HG03460 (cell line): ENCODE measurements around the gene STARD7.
"Not testable (repeated sequence)": the region's sequence is repeated elsewhere in the genome, so short reads cannot be mapped to it uniquely, and the experiment has no call there.

Source experiments
- ATAC-seq: cut with Tn5 transposase; IDR thresholded peaks from one replicate; pipeline ENCODE4 v1.9.1; 2021; ENCODE audit not compliant: unreplicated experiment

STARD7 gene

DNA sequence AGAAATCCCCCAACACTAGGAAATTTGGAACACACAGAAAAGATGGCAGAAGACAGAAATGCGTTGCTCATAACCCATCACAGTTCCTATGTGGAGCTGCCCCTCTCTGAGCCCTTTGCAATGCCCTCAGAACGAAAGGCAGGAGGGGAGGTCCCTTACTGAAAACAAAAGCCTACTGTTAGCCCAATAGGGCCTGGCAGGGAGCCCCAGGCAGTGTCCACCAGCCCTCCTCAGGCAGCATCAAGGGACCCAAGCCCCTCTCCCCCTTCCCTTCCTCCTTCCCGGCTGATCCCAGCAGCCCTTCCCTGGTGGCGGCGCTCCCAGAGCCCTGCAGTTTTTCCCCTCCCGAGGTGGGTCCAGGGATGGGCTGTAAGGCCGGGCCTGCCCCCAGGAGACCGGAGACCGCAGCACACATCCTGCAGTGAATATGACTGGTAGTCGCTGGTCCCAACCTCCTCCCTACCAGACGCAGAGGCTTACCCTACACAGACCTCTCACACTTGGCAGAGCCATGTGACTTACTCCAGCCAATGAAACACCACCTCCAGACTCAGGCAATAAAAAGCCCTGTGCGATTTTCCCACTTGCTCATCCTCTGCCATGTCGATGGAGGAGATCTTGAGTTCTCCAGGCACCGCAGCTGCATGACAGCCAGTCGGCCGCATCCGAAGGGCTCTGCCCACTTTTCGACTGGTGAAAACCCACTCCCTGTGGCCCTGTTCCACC lies 44.0 kb downstream of the STARD7 start:
- ATAC-seq = peak; percentile 45

DNA sequence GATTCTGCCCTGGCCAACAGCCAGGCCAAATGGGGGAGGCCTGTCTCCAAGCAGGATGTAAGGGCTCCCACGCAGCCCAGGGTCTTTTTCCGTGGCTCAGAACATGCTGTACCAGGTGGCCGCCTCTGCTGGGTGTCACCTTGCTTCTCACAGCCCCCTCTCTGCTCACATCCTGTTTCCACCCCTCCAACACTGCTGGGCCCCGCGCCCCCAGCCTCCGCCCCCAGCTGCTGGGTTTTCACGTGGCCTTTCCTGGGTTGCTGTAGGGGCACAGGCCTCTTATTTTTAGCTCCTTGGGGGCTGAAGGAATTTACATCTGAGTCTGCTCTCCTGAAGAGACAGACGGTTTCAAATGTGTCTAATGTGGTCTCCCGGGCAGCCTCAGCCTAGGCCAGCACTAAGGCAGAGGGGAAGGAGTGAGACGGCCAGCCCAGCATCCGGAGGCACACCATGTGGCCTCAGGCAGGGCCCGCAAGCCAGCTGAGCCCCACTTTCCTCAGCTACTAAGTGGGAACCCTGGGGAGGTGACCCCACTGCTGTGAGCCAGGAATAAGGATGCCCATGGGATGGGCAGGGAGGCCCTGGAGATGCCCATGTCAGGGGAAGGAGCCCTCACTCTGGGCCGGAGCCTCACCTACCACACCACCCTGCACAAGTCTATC lies 44.7 kb downstream of the STARD7 start:
- peak; percentile 66 for ATAC-seq

DNA sequence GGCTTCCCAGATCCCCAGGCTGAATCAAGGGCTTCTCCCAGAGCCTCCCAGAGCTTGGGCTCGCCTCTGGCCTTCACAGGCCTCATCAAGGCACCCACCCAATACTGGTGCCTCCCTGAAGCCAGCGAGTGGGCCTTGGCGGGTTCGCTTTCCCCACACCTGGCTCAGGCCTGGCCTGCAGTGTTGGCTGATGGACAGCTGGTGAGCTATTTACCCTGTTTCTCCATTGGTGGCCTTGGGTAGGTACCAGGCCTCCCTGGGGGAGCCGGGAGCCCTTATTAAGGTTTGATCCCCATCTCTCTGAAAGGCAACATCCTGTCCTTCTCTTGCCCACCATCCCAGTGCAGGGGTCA lies 45.2 kb downstream of the STARD7 start:
- ATAC-seq = no peak

DNA sequence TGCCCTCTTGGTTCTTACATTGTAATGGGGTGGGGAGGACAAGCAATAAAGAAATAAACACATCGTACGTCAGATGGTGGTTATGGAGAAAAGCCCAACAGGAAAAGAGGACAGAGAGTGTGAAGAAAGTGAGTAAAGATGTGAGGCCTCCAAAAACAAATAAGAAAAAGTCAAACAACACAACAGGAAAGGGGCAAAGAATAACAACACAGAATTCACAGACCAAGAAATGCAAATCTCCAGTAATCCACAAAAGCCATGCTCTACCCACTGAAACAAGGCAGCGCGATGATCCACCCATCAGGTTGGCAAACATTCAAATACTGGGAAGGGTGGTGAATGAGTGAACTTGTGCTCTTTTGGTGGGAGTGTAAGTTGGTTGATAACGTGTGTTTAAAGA lies 46.7 kb downstream of the STARD7 start:
- no peak for ATAC-seq

DNA sequence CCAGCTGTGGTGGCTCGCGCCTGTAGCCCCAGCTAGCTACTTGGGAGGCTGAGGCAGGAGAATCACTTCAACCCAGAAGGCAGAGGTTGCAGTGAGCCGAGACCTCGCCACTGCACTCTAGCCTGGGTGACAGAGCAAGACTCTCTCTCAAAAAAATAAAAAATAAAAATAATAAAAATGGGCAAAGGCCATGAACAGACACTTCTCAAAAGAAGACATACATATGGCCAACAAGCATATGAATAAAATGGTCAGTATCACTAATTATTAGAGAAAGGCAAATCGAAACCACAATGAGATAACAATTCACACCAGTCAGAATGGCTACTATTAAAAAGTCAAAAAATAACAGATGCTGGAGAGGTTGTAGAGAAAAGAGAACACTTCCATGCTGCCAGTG lies 48.3 kb downstream of the STARD7 start:
- not testable (repeated sequence) for ATAC-seq

DNA sequence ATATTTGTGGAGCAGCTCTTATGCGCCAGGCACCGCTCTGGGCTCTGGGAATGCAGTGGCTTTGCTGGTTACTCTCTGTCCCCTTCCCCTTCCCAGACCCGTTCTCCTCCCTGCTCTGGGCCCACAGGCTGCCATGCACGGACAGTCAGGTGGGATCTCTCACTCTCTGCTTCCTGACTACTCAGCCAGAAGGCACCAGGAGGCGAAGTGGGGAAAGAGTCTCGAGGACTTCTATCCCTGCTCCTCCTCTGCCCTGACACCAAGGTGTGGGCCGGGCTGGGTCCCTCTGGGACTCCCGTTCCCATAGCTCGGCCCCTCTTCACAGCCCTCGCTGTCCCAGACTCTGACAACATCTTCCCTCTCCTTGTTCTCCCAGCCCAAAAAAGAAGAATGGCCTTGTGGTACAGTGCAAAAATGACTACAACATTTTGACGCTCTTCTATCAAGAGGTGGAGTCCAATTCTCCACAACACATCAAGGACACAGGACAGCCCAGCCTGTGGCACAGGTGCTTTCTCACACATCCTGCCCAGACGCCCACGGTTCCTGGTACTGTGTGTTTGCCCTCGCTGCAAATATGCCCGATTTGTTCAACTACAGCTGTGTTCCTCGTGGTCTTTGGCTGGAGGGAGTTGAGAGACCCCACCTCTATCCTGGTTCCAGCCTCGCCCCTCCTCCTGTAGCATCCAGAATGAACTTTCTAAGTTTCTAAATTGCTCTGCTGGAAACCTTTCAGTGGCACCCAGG lies 49.4 kb downstream of the STARD7 start:
- no peak for ATAC-seq

DNA sequence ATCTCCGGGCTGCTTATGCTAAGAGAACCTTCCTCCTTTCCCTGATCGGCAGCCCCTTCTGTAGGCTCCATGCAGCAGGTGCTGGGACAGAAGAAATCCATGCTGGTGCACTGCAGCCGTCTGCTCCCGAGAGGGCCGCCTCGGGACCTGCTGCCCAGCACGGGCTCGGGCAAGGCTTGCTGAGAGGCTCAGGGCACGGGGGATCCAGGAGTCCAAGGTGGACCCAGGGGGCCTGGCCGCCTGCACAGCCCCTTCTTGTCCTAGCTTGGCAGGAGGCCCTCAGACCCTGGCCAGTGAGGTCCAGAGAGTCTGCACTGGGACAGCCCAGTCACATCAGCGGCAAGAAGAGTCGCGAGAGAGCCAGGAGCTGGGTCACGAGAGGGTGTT lies 50.1 kb downstream of the STARD7 start:
- ATAC-seq = no peak

DNA sequence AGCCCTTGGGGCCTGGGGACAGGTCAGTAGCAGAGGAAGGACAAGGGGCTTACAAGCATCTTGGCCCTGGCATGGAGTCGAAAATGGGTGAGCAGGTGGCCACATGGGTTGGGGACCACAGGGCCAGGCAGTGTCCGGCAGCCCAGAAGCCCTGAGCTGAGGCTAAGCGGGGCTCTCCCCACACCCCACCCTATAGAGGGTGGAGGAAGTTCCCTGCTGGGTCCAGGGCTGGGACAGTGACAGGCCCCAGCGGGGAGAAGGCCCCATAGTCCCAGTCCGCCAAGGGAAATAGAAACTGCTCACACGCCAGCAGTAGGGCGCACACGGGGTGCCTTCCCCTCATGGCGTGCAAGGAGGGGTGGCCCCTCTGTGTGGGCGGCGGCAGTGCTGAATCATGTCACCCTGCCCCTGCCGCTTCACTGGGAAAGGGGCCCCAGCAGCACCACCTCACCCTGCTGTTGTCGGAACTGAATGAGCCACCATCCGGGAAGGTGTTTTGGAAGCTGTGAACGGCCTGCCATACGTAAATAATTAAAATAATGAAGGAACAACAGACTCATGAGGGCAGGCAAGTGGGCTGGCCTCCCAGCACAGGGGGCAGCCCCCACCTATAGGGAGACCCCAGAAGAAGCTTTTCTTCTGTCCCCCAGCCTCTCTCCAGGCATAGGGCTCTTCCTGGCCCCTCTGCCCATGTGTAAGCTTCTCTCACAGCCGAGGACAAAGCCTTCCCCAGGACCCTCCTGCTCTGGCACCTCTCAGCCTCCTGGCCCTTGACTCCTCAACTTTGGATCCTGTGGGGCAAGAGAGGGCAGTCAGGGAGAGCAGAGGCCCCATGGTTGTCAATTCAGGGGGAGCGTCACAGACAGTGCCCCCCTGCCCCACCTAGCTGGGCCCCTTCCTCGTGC lies 50.7 kb downstream of the STARD7 start:
- peak; percentile 52 for ATAC-seq

DNA sequence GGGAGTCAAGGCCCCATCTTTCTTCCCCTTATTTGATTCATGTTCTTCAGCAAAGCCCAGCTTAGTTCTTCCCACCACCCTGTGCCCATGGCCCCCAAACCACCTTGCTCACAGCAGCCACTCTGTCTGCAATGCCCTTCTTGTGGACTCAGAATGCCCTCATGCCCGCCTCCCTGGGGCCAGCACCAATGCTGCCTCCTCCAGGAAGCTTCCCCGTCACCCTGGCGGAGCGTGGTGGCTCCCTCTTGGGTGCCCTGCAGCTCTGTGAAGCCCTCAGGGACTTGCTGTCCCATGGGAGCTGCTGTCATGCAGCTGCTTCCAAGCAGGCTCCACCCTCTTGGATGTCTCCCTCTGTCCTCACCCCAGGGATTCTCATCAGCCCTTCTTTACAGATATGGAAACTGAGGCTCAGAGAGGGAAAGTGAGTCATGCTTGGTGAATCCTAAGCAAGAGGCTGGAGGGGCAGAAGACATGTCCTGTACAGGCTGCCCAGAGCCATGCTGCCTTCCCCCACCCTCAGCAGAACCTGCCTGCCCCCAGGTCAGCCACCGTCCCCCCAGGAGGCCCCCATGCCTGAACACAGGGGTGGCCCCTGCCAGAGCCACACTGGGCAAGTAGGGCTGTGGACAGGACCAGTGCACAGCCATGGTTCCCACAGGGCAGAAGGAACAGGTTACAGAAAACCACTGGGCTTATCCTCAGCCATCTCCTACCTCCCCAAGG lies 51.5 kb downstream of the STARD7 start:
- ATAC-seq = peak; percentile 48

DNA sequence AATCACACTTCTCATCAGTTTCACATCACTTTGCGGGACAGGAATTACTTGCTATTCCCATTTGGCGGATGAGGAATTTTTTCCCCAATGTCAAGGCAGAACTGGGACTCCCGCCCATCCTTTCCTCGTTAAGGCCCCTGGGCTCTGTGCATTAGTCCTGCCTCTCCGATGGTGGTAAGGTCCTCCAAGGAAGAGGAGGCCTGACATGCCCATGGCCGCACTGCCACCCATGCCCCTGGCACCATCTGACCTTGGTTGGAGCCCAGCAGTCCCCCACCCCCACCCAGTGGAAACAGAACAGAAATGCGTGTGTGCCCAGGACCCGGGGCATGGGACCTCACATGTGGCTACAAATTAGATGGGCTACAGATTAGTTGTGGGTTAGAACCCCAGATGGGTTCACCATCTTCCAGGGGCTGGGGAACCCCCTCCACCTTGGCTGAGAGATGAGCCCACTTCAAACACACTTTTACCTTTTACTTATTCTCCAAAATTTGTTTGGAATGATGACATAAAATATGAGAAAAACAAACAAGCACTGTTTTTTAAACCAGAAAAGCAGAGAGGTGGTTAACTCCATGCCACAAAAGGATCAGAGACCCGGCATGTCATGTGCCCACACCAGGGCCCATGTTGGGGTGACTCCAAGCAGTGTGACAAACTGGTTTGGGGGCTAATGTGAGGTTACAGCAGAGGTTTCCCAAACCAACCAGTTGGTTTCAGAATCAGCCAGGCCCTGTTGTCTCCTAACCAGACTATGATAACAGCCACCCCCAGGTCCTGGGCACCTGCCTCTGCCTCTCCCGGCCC lies 52.4 kb downstream of the STARD7 start:
- no peak for ATAC-seq

DNA sequence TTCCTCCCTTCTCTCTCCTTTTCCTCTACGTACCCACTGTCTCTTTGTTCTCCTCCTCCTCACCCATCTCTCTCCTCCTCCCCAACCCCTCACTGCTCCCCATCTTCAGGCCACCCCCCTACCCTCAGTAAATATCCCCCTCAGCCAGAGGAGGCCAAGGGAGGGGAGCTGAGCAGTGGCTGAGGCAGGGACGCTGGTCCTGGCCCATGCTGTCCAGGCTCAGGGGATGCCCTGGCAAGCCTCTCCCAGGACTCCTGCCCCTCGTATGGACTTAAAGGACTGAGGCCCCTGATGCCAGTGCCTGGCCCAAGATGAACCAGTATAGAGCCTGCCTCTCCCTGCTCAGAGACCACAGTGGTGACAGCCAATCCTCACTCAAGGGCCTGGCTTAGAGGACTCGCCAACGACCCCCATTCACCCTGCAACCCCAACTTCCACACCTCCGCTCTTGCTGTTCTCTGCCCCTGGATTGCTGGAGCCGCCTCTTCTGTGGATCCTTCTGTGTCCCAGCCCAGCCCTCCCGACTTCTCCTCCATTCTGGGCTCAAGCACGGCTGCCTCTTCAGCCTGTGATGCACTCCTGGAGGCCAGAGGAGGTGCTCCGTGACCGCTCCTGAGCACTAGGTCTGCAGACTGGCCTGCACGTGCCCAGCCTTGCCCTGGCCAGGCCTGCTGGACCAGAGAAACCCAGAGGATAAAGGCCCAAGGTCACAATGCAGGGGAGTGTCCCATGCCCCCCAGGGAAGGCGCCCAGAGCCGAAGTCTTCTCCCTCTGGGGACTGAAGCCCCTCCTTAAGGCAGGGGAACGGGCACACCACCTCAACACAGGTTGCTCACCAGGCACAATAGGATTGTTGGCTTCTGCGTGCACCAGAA lies 53.9 kb downstream of the STARD7 start:
- ATAC-seq = no peak

DNA sequence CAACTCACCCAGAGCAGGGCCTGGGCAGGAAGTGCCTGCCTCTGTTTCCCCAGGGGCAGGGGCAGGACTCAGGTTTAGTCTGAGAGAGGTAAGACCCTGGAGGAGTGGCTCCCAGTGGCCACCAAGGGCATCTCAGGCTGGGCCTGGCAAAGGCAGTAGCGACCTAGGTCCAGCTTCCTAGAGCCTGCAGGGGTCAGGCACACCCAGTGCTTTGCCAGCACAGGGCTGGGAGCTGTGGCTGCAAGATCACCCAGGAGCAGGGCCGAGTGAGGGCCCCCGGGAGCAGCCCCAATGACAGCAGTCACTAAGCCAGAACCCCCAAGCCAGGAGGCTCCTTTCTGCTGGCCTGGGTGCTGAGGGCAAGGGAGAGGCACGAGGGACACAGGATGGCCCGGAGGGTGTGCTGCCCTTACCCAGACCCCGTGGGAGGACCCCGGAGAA lies 54.6 kb downstream of the STARD7 start:
- no peak for ATAC-seq

DNA sequence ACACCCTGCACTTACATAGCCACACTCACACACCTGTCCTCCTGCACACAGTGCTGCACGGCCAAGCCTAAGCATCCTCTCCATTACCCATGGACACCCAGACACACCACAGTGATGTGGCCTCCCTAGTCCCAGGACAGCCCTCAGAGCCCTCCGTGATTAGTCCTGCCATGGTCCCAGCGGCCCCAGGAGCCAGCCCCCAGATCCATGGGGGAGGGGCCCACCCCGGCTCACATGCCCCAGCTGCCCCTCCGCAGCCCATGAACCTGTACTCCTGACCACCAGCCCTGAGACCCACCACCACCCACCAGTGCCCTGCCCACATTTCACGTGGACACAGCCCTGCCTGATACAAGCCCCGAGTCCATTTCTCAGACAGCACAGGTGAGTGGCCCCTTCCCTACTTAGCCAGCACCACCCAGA lies 55.3 kb downstream of the STARD7 start:
- ATAC-seq = no peak

DNA sequence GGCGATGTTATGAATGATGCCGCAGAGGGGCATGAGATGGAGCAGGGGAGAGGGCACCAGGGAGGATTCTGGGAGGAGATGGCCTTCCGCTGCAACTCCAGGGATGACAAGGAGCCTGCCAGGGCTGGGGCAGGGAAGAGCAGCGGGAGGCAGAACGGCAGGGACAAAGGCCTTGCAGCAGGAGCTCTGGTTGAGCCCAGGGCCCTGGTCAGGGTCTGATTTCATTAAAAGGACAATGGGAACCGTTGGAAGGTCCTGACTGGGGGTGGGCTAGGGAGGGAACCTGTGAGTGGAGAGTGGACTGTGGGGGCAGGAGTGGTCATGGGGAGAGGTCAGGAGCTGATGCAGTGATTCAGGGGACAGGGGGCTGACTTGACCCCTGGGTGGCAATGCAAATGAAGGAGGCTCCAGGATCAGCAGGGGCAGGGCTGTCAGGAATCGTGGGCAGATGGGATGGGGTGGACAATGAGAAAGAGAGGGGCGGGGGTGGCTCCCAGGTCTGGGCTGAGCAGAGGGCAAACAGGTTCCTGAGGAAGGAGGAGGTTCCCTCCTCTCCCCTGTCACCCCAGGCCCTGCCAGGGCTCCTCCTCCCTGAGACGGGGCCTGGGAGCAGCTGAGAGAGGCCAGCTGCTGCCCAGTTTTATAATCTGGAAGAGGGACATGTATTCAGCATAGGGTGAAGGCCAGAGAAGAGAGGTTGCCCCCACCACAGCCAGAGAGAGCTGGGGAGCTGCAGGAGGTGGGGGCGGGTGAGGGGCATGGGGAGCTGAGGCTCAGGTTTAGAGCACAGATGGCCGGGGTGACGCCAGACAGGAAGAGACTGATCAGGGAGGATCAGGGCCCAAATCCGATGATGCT lies 56.1 kb downstream of the STARD7 start:
- no peak for ATAC-seq

DNA sequence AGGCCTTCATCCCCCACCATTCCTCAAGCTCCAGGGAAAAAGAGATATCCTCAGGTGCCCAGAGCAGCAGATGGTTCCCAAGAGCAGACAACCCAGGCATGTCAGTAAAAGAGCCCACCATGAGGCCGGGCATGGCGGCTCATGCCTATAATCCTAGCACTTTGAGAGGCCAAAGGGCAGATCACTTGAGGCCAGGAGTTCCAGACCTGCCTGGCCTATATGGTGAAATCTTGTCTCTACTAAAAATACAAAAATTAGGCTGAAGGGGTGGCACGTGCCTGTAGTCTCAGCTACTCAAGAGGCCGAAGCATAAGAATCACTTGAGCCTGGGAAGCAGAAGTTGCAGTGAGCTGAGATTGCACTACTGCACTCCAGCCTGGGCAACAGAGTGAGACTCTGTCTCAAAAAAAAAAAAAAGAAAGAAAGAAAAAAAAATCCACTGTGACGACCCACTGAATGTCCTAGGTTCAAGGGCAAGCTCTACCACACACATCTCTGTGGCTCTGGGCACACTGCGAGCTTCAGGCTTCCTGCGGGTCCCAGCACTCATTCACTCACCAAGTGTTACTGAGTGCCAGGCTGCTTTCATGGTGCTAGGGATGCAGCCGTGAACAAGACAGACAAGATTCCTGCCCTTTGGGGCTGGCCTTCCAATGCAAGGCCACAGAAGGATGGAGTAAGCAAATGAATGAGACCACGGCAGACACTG lies 56.9 kb downstream of the STARD7 start:
- no peak for ATAC-seq

DNA sequence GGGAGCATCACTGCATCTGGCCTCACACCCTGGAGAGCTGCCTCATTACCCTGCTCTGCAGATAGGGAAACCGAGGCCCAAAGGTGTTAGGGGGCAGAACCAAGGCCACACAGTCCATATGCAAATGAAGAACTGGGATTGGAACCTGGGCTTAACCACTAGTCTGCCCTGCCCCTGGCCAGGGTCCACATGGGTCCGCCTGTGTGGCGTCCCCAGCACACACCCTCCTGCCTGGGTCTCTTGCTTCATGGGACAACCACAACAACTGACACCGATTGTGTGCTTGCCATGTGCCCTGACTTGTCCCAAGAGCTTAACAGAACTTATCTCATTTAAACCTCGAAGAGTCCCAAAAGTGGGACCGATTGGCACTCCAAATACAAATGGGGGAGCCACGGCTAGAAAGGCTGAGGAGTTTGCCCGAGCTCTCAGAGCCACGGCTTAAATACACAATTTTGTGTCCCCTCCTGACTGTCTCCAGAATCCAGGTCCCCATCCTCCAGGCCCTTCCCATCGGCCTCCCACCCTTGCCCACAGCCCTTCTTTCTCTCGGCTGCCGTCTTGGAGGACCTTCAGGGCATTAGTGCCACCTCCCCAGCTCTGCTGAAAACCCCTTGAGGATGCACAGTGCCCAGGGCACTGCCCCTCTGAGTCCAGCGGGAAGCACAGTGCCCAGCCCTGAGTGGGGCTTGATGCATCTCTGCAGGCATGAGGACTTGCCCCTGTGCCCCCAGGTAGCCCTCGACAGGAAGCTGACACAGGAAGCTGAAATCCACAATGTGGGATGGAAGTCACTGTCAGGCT lies 57.6 kb downstream of the STARD7 start:
- no peak for ATAC-seq
